GM23338 (cell line): Measurements from ENCODE around the gene NSG1. TPM values are rescaled to one million over a fixed set of nuclear protein-coding genes. Genes with fewer than 3 reads are reported as not detected.

ENCODE experiments used
- ATAC-seq: fragments of 200-7000 bp; cut with Tn5 transposase; 3 replicates; pipeline ENCODE4 v1.9.1; 2020
- DNase-seq: peaks from one replicate; pipeline ENCODE4 v3.0.0-alpha.2; 2015; ENCODE audit warnings: low spot score
- H2AFZ ChIP-seq: fragments of 200-600 bp; sonication (generic); 2 replicates; pipeline ENCODE4 v1.8.0; 2016; ENCODE audit warnings: antibody characterized with exemption, mild to moderate bottlenecking, moderate library complexity
- H3F3A ChIP-seq: fragments of 200-600 bp; sonication (generic); replicated peaks from 2 replicates; pipeline ENCODE4 v1.8.0; 2017; ENCODE audit warnings: antibody characterized with exemption, mixed run types, low read depth
- H3K27ac ChIP-seq: fragments of 200-600 bp; sonication (generic); 2 replicates; pipeline ENCODE4 v1.6.1; 2016; ENCODE audit warnings: low read depth
- H3K27me3 ChIP-seq: fragments of 200-600 bp; sonication (generic); 2 replicates; pipeline ENCODE4 v1.8.0; 2016; ENCODE audit warnings: mild to moderate bottlenecking, mixed run types, moderate library complexity; ENCODE audit not compliant: insufficient read depth
- H3K36me3 ChIP-seq: fragments of 200-600 bp; sonication (generic); 2 replicates; pipeline ENCODE4 v1.8.0; 2016; ENCODE audit warnings: mild to moderate bottlenecking; ENCODE audit not compliant: insufficient read depth
- H3K4me1 ChIP-seq: fragments of 200-600 bp; sonication (generic); 2 replicates; pipeline ENCODE4 v1.8.0; 2016; ENCODE audit warnings: mild to moderate bottlenecking, moderate library complexity; ENCODE audit not compliant: insufficient read depth
- H3K4me2 ChIP-seq: fragments of 200-600 bp; sonication (generic); 2 replicates; pipeline ENCODE4 v1.7.1; 2017; ENCODE audit warnings: mixed run types
- H3K4me3 ChIP-seq: fragments of 200-600 bp; sonication (generic); 2 replicates; pipeline ENCODE4 v1.6.1; 2016; ENCODE audit warnings: mixed run types
- H3K79me2 ChIP-seq: fragments of 200-600 bp; sonication (generic); replicated peaks from 2 replicates; pipeline ENCODE4 v1.8.0; 2017; ENCODE audit warnings: mild to moderate bottlenecking; ENCODE audit not compliant: insufficient read depth
- H3K9me2 ChIP-seq: fragments of 200-600 bp; sonication (generic); 2 replicates; pipeline ENCODE4 v1.8.0; 2017; ENCODE audit not compliant: insufficient read depth
- H4K20me1 ChIP-seq: fragments of 200-600 bp; sonication (generic); replicated peaks from 2 replicates; pipeline ENCODE4 v1.8.0; 2017; ENCODE audit warnings: mild to moderate bottlenecking; ENCODE audit not compliant: insufficient read depth
- H3K27ac Mint-ChIP-seq: 2 replicates; pipeline ENCODE4 v1.8.0; 2020; ENCODE audit warnings: inconsistent platforms, mild to moderate bottlenecking, moderate library complexity, mixed read lengths
- H3K27me3 Mint-ChIP-seq: 3 replicates; pipeline ENCODE4 v1.8.0; 2022; ENCODE audit warnings: low read depth, mild to moderate bottlenecking, moderate library complexity, mixed read lengths, inconsistent platforms; ENCODE audit not compliant: insufficient read depth, poor library complexity
- H3K36me3 Mint-ChIP-seq: 3 replicates; pipeline ENCODE4 v1.8.0; 2021; ENCODE audit warnings: low read depth, mild to moderate bottlenecking, inconsistent platforms, moderate library complexity, mixed read lengths
- H3K4me1 Mint-ChIP-seq: 3 replicates; pipeline ENCODE4 v1.8.0; 2020; ENCODE audit warnings: mild to moderate bottlenecking, inconsistent platforms, mixed read lengths
- H3K4me3 Mint-ChIP-seq: 3 replicates; pipeline ENCODE4 v1.8.0; 2021; ENCODE audit warnings: moderate library complexity, mild to moderate bottlenecking, inconsistent platforms, mixed read lengths
- H3K9me3 Mint-ChIP-seq: 3 replicates; pipeline ENCODE4 v1.8.0; 2020; ENCODE audit warnings: moderate library complexity, mild to moderate bottlenecking, inconsistent platforms, mixed read lengths
- CREB1 ChIP-seq: fragments of 250-450 bp; sonication (Bioruptor Pico); IDR thresholded peaks from 2 replicates; pipeline ENCODE4 v1.5.0; 2020; ENCODE audit warnings: low read depth, mild to moderate bottlenecking, moderate library complexity
- CTCF ChIP-seq, 2 experiments: fragments of 200-600 bp in 1 of 2; sonication (generic) in 1 of 2; conservative IDR thresholded peaks; 2 replicates each; pipeline versions ENCODE4 v1.5.1 to v1.6.1; 2016 to 2017; ENCODE audit warnings: antibody characterized with exemption in 2 of 2, low read depth in 2 of 2, mild to moderate bottlenecking in 2 of 2, moderate library complexity in 1 of 2
- ETS1 ChIP-seq: IDR thresholded peaks from 2 replicates; pipeline ENCODE4 v1.6.1; 2016; ENCODE audit warnings: antibody characterized with exemption
- EZH2 ChIP-seq: fragments of 200-600 bp; sonication (generic); IDR thresholded peaks from one replicate; pipeline ENCODE4 v1.8.0; 2017; ENCODE audit warnings: antibody characterized with exemption, mild to moderate bottlenecking, low read depth; ENCODE audit not compliant: unreplicated experiment
- JUNB ChIP-seq: IDR thresholded peaks from one replicate; pipeline ENCODE4 v1.6.1; 2016; ENCODE audit warnings: antibody characterized with exemption; ENCODE audit not compliant: unreplicated experiment
- NANOG ChIP-seq: IDR thresholded peaks from 2 replicates; pipeline ENCODE4 v1.6.1; 2016; ENCODE audit warnings: antibody characterized with exemption, borderline replicate concordance
- POLR2AphosphoS5 ChIP-seq: IDR thresholded peaks from 2 replicates; pipeline ENCODE4 v1.6.1; 2016; ENCODE audit warnings: antibody characterized with exemption, low read depth
- REST ChIP-seq: IDR thresholded peaks from one replicate; pipeline ENCODE4 v1.6.1; 2018; ENCODE audit warnings: antibody characterized with exemption; ENCODE audit not compliant: unreplicated experiment
- ZNF114 ChIP-seq: fragments of 250-450 bp; sonication (Bioruptor Pico); IDR thresholded peaks from 2 replicates; pipeline ENCODE4 v1.5.0; 2020; ENCODE audit warnings: mild to moderate bottlenecking, moderate library complexity
- ZNF331 ChIP-seq: fragments of 250-450 bp; sonication (Bioruptor Pico); IDR thresholded peaks from 2 replicates; pipeline ENCODE4 v1.5.0; 2020; ENCODE audit warnings: low read depth, mild to moderate bottlenecking, moderate library complexity
- ZNF462 ChIP-seq: fragments of 250-450 bp; sonication (Bioruptor Pico); IDR thresholded peaks from 2 replicates; pipeline ENCODE4 v1.5.0; 2020; ENCODE audit warnings: mild to moderate bottlenecking, moderate library complexity
- polyA plus RNA-seq: library from polyadenylated mRNA; unstranded; fragments of >200 nt; fragmentation: Nextera tagmentation; extraction: Ambion mirVana; gene quantifications from 2 replicates; pipeline ENCODE4 v1.2.1, GENCODE V29; 2016
- total RNA-seq: library from RNA; depleted of rRNA; stranded (reverse); fragments of >200 nt; shearing (Covaris generic); gene quantifications from 2 replicates; pipeline ENCODE4 v1.2.3, GENCODE V29; 2014

The NSG1 gene
- total and polyA plus RNA-seq, 2 experiments from 2014 or later, result 17.4 to 34.5 TPM

GRCh38 chr4:4422856-4423499 lies 36.1 kb downstream of the NSG1 start:
- Mint-ChIP-seq H3K4me1 (peaks cover 55% of the 10 kb centered on the region), H3K27me3 (peaks cover 24% of the 10 kb centered on the region), H3K36me3 (peaks cover 39% of the 10 kb centered on the region), H3K4me3 (no peak overlapping the region), H3K27ac (no peak overlapping the region), H3K9me3 (no peaks in the 10 kb centered on the region)
- 0 out of 2 replicates have a peak, but pooled peaks cover 8% of the 10 kb centered on the region for H3K36me3 ChIP-seq
- ATAC-seq (no peak), DNase-seq (no peak)
- peak overlapping the region; percentile 39; the same call in 1 of the 2 replicates for H3K4me2 ChIP-seq
- no peaks in the 10 kb centered on the region for H3K79me2 ChIP-seq
- TF ChIP-seq CREB1 (CRISPR knock-in tag) (no peak), EZH2 (no peak), JUNB (no peak), POLR2AphosphoS5 (no peak), CTCF (conservative IDR thresholded peaks at IDR 0.05; ENCODE audit: low read depth in 2 of 2) (no peak), ZNF114 (CRISPR knock-in tag) (no peak), REST (no peak), ETS1 (no peak), ZNF331 (CRISPR knock-in tag) (no peak), ZNF462 (CRISPR knock-in tag) (no peak), NANOG (no peak)
- no peaks in the 10 kb centered on the region for H4K20me1 ChIP-seq
- H2AFZ ChIP-seq, result no peak overlapping the region
- H3K27me3 ChIP-seq, result no peaks in the 10 kb centered on the region
- H3K4me1 ChIP-seq, result peaks cover 53% of the 10 kb centered on the region
- peaks cover 13% of the 10 kb centered on the region for H3F3A ChIP-seq
- no peak overlapping the region for H3K4me3 ChIP-seq
- H3K27ac ChIP-seq, result 0 out of 2 replicates have a peak overlapping the region, but pooled peaks have one; percentile 32
- no peaks in the 10 kb centered on the region for H3K9me2 ChIP-seq
